K562 (cell line): ENCODE results near the gene CTXN3.

Experiments
- BCLAF1 ChIP-seq, 2 experiments: fragments of 450-650 bp in 1 of 2; IDR thresholded peaks; 2 replicates each; pipeline ENCODE4 v1.6.1; 2011 to 2017; ENCODE audit warnings: low read depth in 2 of 2, antibody characterized with exemption in 1 of 2, borderline replicate concordance in 1 of 2, low read length in 1 of 2, mild to moderate bottlenecking in 1 of 2, mixed read lengths in 1 of 2; ENCODE audit not compliant: control insufficient read depth in 1 of 2
- CHD2 ChIP-seq: IDR thresholded peaks from 2 replicates; pipeline ENCODE4 v1.6.1; 2011; ENCODE audit warnings: low read depth, low read length
- CREB1 ChIP-seq, 2 experiments: sonication (generic) in 1 of 2; formaldehyde crosslinking in 1 of 2; IDR thresholded peaks; 2 replicates each; pipeline versions ENCODE4 v1.6.1 to v1.8.0; 2012 to 2022; ENCODE audit warnings: inconsistent platforms in 1 of 2, mild to moderate bottlenecking in 1 of 2, missing genetic modification reagents in 1 of 2, moderate library complexity in 1 of 2
- CTBP1 ChIP-seq: fragments of 450-650 bp; IDR thresholded peaks from 2 replicates; pipeline ENCODE4 v1.6.1; 2016; ENCODE audit warnings: borderline replicate concordance
- CTCF ChIP-seq, 3 experiments: IDR thresholded peaks in 2 of 3; conservative IDR thresholded peaks in 1 of 3; 2 replicates each; pipeline ENCODE4 v1.5.1; 2011 to 2012; ENCODE audit warnings: low read length in 3 of 3, mild to moderate bottlenecking in 3 of 3, control low read depth in 2 of 3, improper control_type of control experiment in 1 of 3, inconsistent platforms in 1 of 3, low read depth in 1 of 3, mixed read lengths in 1 of 3, moderate library complexity in 1 of 3; ENCODE audit not compliant: insufficient read depth in 2 of 3
- DNMT1 ChIP-seq: fragments of 450-650 bp; IDR thresholded peaks from 2 replicates; pipeline ENCODE4 v1.6.1; 2016; ENCODE audit warnings: antibody characterized with exemption, mild to moderate bottlenecking
- EHMT2 ChIP-seq: fragments of 450-650 bp; IDR thresholded peaks from 2 replicates; pipeline ENCODE4 v1.6.1; 2018; ENCODE audit warnings: antibody characterized with exemption
- ETS2 ChIP-seq: IDR thresholded peaks from 2 replicates; pipeline ENCODE4 v1.6.1; 2016; ENCODE audit warnings: borderline replicate concordance, missing genetic modification characterization, mild to moderate bottlenecking, moderate library complexity, missing compliant biosample characterization; ENCODE audit not compliant: poor library complexity, severe bottlenecking
- HIVEP1 ChIP-seq: fragments of 250-450 bp; sonication (Bioruptor Pico); IDR thresholded peaks from 2 replicates; pipeline ENCODE4 v1.4.0; 2020; ENCODE audit warnings: mild to moderate bottlenecking
- PTTG1 ChIP-seq: fragments of 450-650 bp; IDR thresholded peaks from 2 replicates; pipeline ENCODE4 v1.6.1; 2016; ENCODE audit warnings: low read depth, mild to moderate bottlenecking, missing genetic modification characterization, missing compliant biosample characterization
- SMC3 ChIP-seq: conservative IDR thresholded peaks from 2 replicates; pipeline ENCODE4 v1.6.1; 2011; ENCODE audit warnings: low read depth, low read length, improper control_type of control experiment; ENCODE audit not compliant: insufficient read depth
- SREBF2 ChIP-seq: sonication (generic); formaldehyde crosslinking; IDR thresholded peaks from 2 replicates; pipeline ENCODE4 v1.4.0; 2020; ENCODE audit warnings: mild to moderate bottlenecking, missing genetic modification reagents
- TF ChIP-seq, protein P1 (sequence below): sonication (generic); formaldehyde crosslinking; IDR thresholded peaks from 2 replicates; pipeline ENCODE4 v1.8.1; 2022; ENCODE audit warnings: missing genetic modification reagents

GRCh38 chr5:127608077-127608660 lies 40.7 kb upstream of the CTXN3 start:
- TF ChIP-seq CTCF (IDR thresholded peaks at IDR 0.05 in 2 of 3, conservative IDR thresholded peaks at IDR 0.05 in 1 of 3; ENCODE audit: insufficient read depth in 2 of 3, low read depth in 1 of 3, low read length in 3 of 3) (no peak), CTBP1 (no peak), SMC3 (no peak), SREBF2 (CRISPR knock-in tag) (no peak), ETS2 (tag) (no peak), DNMT1 (no peak), HIVEP1 (no peak), CHD2 (no peak), BCLAF1 (IDR thresholded peaks at IDR 0.05; ENCODE audit: borderline replicate concordance in 1 of 2, control insufficient read depth in 1 of 2, low read depth in 2 of 2, low read length in 1 of 2) (no peak), PTTG1 (tag) (no peak), CREB1 (IDR thresholded peaks at IDR 0.05) (no peak), CREB1 (CRISPR knock-in tag; IDR thresholded peaks at IDR 0.05) (no peak), EHMT2 (no peak)
- TF ChIP-seq, protein P1, sequence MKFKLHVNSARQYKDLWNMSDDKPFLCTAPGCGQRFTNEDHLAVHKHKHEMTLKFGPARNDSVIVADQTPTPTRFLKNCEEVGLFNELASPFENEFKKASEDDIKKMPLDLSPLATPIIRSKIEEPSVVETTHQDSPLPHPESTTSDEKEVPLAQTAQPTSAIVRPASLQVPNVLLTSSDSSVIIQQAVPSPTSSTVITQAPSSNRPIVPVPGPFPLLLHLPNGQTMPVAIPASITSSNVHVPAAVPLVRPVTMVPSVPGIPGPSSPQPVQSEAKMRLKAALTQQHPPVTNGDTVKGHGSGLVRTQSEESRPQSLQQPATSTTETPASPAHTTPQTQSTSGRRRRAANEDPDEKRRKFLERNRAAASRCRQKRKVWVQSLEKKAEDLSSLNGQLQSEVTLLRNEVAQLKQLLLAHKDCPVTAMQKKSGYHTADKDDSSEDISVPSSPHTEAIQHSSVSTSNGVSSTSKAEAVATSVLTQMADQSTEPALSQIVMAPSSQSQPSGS (CRISPR knock-in tag) = no peak
